ENCODE results near the gene NOTCH3.

Gene NOTCH3

DNA sequence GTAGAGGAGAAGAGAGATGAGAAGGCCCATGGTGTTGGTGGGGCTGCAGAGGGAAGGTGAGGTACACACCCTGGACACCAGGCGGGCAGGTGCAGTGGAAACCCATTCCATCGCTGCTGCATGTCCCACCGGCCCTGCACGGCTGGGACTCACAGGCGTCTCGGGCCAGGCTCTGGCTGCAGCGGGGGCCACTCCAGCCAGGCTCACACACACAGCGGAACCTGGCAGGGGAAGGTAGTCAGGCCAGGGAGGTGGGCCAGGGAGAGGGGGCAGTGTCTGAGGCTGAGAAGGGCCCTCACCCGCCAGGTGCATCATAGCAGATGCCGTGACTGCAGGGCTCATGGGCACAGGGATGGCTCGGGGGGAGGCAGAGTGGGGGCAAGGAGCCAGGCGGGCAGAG lies 15.6 kb downstream of the NOTCH3 start:
- H3K4me3 ChIP-seq (ENCODE audit: low read depth, low read length): no peak overlapping the region
- TF ChIP-seq, protein P1, sequence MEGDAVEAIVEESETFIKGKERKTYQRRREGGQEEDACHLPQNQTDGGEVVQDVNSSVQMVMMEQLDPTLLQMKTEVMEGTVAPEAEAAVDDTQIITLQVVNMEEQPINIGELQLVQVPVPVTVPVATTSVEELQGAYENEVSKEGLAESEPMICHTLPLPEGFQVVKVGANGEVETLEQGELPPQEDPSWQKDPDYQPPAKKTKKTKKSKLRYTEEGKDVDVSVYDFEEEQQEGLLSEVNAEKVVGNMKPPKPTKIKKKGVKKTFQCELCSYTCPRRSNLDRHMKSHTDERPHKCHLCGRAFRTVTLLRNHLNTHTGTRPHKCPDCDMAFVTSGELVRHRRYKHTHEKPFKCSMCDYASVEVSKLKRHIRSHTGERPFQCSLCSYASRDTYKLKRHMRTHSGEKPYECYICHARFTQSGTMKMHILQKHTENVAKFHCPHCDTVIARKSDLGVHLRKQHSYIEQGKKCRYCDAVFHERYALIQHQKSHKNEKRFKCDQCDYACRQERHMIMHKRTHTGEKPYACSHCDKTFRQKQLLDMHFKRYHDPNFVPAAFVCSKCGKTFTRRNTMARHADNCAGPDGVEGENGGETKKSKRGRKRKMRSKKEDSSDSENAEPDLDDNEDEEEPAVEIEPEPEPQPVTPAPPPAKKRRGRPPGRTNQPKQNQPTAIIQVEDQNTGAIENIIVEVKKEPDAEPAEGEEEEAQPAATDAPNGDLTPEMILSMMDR (IDR thresholded peaks at IDR 0.05; ENCODE audit: low read depth, low read length): no peak

DNA sequence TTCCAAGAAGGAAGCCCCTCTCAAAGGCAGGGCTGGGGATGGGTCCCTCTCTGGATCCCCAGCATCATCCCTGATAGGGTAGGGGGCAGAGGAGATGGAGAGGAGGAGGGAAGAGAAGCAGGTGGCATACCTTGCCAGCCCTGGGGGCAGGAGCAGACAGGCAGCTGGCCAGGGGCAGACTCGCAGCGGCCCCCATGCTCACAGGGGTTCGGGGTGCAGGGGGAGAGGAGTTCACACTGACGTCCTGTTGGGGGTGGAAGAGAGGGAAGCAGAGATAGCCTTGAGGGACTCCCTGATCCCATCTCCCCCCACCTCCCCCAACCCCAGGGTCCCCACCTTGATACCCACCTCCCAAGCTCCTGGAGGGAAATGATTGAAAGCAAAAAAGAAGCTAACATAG lies 16.0 kb downstream of the NOTCH3 start:
- TF ChIP-seq, protein P1 (IDR thresholded peaks at IDR 0.05; ENCODE audit: low read depth, low read length): no peak
- H3K4me3 ChIP-seq (ENCODE audit: low read depth, low read length): no peak overlapping the region

DNA sequence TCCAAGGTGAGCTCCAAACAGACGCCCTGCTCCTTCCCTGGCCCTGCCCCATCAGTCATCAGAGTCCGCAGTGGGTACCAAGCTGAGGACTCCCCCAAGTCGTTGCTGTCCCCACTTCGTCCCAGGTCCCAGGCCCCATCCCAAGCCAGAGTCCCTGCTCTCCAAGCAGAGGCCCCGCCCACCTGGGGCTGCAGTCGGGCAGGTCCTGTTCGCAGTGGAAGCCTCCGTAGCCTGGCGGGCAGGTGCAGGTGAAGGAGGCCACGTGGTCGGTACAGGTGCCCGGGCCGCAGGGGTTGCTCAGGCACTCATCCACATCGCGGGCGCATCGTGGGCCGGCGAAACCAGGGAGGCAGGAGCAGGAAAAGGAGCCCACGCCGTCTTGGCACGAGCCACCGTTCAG lies 19.4 kb downstream of the NOTCH3 start:
- H3K4me3 ChIP-seq (ENCODE audit: low read depth, low read length): no peak overlapping the region
- TF ChIP-seq, protein P1 (IDR thresholded peaks at IDR 0.05; ENCODE audit: low read depth, low read length): no peak

DNA sequence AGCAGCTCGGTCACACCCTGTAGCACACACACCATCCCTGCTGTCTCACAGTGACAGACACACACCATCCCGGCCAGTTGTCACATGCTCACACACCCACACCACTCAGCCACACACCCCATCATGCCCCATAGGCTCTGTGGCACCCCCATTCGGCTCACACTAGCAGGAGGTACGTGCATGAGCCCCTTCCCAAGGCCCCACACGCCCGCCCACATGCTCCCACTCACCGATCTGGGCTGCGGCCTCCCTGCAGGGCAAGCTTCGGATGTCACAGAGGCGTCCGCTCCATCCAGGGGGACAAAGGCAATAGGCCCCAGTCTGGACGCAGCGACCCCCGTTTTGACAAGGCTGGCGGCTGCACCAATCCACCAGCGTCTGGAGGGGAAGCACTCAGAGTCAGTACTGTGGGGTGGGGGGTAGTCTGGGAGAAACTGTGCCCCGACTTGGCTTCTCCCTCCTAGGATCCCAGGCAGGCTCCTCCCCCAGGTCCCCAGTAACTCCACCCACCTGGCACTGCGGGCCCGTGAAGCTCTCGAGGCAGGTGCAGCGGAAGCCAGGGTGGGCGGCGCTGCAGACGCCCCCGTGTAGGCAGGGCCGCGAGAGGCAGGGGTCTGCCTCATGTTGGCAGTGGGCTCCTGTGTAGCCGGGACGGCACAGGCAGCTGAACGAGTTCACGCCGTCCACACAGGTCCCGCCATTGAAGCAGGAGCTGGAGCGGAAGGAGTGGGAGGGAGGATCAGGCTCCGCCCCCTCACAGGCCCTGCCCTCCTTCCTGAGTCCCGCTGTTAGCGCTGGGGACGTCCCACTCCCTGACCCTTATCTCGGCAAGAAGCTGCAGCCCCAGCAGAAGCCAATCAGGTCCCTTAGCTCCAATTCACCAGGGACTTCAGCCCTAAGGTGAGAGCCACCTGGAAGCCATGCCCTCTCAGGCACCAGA lies 20.1 kb downstream of the NOTCH3 start:
- TF ChIP-seq, protein P1 (IDR thresholded peaks at IDR 0.05; ENCODE audit: low read depth, low read length): no peak
- no peak overlapping the region for H3K4me3 ChIP-seq (ENCODE audit: low read depth, low read length)

DNA sequence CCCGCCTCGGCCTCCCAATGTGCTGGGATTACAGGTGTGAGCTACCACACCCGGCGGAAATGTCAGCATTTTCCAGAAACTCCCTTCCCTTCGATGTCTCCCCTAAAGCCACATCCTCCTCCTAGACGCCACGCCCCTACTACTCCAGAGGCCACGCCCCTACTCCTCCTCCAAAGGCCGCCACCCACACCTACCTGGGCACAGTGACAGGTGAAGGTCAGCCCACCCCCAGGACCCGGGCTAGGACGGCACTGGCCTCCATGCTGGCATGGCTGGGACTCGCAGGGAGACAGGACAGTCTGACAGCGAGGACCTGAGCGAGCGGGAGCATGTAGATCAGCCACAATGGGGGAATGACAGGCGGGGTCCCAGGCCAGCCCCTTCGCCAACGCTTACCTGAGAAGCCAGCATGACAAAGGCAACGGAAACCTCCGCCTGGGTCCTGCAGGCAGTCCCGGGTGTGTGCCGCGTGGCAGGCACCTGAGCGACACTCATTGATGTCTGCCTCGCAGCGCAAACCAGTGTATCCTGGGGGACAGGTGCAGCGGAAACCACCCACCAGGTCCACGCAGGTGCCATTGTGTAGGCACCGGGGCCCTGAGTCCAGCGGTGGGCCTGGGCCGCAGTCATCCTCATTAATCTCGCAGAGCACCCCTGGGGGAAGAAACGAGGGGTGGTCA lies 22.0 kb downstream of the NOTCH3 start:
- TF ChIP-seq, protein P1 (IDR thresholded peaks at IDR 0.05; ENCODE audit: low read depth, low read length): no peak
- H3K4me3 ChIP-seq (ENCODE audit: low read depth, low read length): no peak overlapping the region

DNA sequence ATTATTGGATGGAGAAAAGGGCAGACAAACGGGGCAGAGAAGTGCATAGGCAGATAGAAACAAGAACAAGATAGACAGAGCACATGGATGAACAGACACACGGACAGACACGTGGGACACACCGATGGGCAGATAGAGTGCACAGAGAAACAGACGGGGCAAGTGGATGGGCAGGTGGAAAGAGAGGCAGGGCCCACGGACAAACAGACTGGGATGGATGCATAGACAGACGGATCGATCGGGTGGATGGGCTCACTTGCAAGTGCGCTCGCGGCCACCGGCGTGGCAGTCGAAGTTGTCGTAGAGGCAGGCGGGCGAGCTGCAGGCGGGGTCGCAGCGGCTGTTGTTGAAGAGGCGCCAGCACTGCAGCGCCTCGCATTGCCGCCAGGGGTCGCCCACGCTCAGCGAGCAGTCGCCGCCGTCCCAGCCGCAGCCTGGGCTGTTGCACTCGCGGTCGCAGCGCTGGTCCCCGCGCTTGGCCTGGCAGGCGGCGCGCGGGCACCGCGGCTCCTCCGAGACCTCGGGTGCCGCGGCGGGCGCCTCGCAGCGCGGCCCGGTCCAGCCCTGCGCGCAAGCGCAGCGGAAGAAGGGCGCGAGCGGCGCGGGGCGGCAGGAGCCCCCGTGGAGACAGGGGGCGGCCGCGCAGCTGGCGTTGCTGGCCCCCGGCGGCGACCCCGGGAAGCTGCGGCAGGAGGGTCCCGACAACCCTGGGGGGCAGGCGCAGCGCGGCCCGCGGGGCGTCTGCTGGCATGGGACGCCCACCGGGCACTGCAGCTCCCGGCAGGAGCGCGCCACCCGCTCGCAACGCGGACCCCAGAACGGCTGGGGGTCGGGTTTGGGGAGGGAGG lies 23.3 kb downstream of the NOTCH3 start:
- TF ChIP-seq, protein P1 (IDR thresholded peaks at IDR 0.05; ENCODE audit: low read depth, low read length): peak; percentile 77
- no peak overlapping the region for H3K4me3 ChIP-seq (ENCODE audit: low read depth, low read length)
